UCSD-AML1 (cell line): ENCODE data around the gene PTPRN2.
"Not testable (repeated sequence)": the region's sequence is repeated elsewhere in the genome, so short reads cannot be mapped to it uniquely, and the experiment has no call there.

ENCODE experiments used
- DNase-seq: peaks from one replicate; lab custom pipeline; 2025; ENCODE audit not compliant: unreplicated experiment; lab: John Stamatoyannopoulos, UW

Gene PTPRN2

GRCh38 chr7:158260567-158261361 lies 326.9 kb downstream of the PTPRN2 start:
- DNase-seq = no peak

GRCh38 chr7:158259671-158260418 lies 327.8 kb downstream of the PTPRN2 start:
- DNase-seq = no peak

- no peak for DNase-seq
These were observed 328.5 kb downstream of the PTPRN2 start for GRCh38 chr7:158259141-158259540.

GRCh38 chr7:158258411-158259130 lies 329.1 kb downstream of the PTPRN2 start:
- no peak for DNase-seq

- no peak for DNase-seq
These were observed 329.9 kb downstream of the PTPRN2 start for GRCh38 chr7:158257516-158258410.

- no peak for DNase-seq
These were observed 330.6 kb downstream of the PTPRN2 start for GRCh38 chr7:158257001-158257400.

GRCh38 chr7:158256091-158256816 lies 331.4 kb downstream of the PTPRN2 start:
- DNase-seq = no peak

- no peak for DNase-seq
These were observed 332.1 kb downstream of the PTPRN2 start for GRCh38 chr7:158255558-158255957.

- DNase-seq = no peak
These were observed 332.5 kb downstream of the PTPRN2 start for GRCh38 chr7:158255156-158255555.

GRCh38 chr7:158253670-158254045 lies 334.0 kb downstream of the PTPRN2 start:
- DNase-seq = not testable (repeated sequence)

- no peak for DNase-seq
These were observed 334.6 kb downstream of the PTPRN2 start for GRCh38 chr7:158252837-158253669.

- no peak for DNase-seq
These were observed 335.4 kb downstream of the PTPRN2 start for GRCh38 chr7:158252081-158252836.

GRCh38 chr7:158251061-158251965 lies 336.3 kb downstream of the PTPRN2 start:
- no peak for DNase-seq

GRCh38 chr7:158249692-158250091 lies 337.9 kb downstream of the PTPRN2 start:
- no peak for DNase-seq

GRCh38 chr7:158248816-158249215 lies 338.8 kb downstream of the PTPRN2 start:
- DNase-seq = no peak

- no peak for DNase-seq
These were observed 339.7 kb downstream of the PTPRN2 start for GRCh38 chr7:158247758-158248487.
